ENCODE data around the gene DYNC1I1. TPM values are rescaled to one million over a fixed set of nuclear protein-coding genes. Genes with fewer than 3 reads are reported as not detected.

The DYNC1I1 gene
- total RNA-seq, 1 donor from 2014 or later = 38.8 TPM

DNA sequence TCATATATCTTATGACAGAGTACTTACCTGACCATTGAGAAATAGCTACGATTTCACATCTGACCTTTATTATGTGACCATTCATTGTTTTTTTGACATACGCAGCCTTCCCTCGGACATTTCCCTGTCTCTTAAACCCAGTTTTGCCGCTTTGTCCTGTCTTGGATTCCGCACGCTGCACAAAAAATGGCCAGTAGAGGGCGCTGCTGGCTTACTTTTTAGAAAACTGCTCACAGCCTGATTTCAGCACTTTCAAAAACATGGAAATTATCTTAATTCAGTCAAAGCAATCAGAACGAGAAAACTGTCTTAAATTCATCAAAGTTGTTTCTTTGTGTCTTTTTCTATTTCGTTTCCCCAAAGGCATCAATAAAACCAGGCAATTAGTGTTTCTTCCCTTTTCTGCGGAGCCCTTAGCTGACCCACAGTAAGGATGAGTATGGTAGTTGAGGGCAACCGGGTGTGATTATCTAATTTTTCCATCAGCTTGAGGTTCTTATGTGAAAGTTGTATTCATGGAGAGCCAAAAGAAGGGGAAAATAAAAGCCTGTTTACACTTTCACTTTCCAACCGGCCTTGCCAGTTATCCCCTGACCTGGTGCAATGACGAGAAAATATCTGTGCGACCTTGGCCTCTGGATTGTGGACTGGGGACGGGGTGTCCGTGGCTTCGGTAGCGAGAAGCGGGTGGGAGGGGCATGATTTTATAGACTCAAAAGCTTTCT is 144.4 kb downstream of the DYNC1I1 start:
- H3K27me3 ChIP-seq (ENCODE audit: low read depth) = no peaks in the 10 kb centered on the region
- TF ChIP-seq CTCF (IDR thresholded peaks at IDR 0.05; ENCODE audit: borderline replicate concordance) = peak; percentile 92
- H3K4me1 ChIP-seq = no peaks in the 10 kb centered on the region
- H3K27ac ChIP-seq (replicated peaks) = no peak overlapping the region
- H3K4me3 ChIP-seq = peak overlapping the region; percentile 9
- no peaks in the 10 kb centered on the region for H3K36me3 ChIP-seq
- H3K9me3 ChIP-seq (replicated peaks) = no peaks in the 10 kb centered on the region
- intact Hi-C loops (cut with micrococcal nuclease) = loop anchor here (10.0 kb wide), 2 partner anchors 1108 to 1148 kb away; partner anchors contain the start of gene DLX5
- DNase-seq = peak; percentile 79

DNA sequence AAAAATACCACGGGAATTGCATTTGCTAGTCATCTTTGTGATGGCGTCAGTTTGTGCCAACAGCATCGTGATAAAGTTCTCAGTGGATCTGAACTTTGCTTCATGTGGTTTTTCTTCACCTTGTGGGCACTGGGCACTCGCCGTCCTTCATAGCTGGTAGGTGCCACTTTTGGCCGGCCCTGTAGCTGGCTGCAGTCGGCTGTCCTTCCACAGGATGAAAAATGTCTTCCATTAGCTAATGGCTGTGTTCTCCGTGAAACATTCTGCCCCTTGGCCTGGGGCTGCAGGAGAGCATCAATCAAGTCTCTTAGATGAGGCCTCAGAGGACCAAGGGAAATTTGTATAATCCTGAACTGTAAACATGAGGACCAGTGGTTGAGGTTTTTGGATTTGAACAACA is 145.3 kb downstream of the DYNC1I1 start:
- DNase-seq = no peak
- H3K36me3 ChIP-seq = no peaks in the 10 kb centered on the region
- H3K27me3 ChIP-seq (ENCODE audit: low read depth) = no peaks in the 10 kb centered on the region
- H3K4me1 ChIP-seq = no peaks in the 10 kb centered on the region
- TF ChIP-seq CTCF (IDR thresholded peaks at IDR 0.05; ENCODE audit: borderline replicate concordance) = no peak
- no peak overlapping the region for H3K27ac ChIP-seq (replicated peaks)
- intact Hi-C loops (cut with micrococcal nuclease) = loop anchor here (10.0 kb wide), 2 partner anchors 1107 to 1147 kb away; partner anchors contain the start of gene DLX5
- H3K4me3 ChIP-seq = no peak overlapping the region
- no peaks in the 10 kb centered on the region for H3K9me3 ChIP-seq (replicated peaks)

GRCh38 chr7:95919556-95919955 is 147.2 kb downstream of the DYNC1I1 start:
- no peaks in the 10 kb centered on the region for H3K36me3 ChIP-seq
- no peak for DNase-seq
- no peaks in the 10 kb centered on the region for H3K27me3 ChIP-seq (ENCODE audit: low read depth)
- H3K4me1 ChIP-seq = no peaks in the 10 kb centered on the region
- no peaks in the 10 kb centered on the region for H3K9me3 ChIP-seq (replicated peaks)
- H3K4me3 ChIP-seq = no peak overlapping the region
- no peak overlapping the region for H3K27ac ChIP-seq (replicated peaks)
- no peak for TF ChIP-seq CTCF (IDR thresholded peaks at IDR 0.05; ENCODE audit: borderline replicate concordance)
- intact Hi-C loops (cut with micrococcal nuclease) = loop anchor here (10.0 kb wide), 2 partner anchors 1105 to 1145 kb away; partner anchors contain the start of gene DLX5

DNA sequence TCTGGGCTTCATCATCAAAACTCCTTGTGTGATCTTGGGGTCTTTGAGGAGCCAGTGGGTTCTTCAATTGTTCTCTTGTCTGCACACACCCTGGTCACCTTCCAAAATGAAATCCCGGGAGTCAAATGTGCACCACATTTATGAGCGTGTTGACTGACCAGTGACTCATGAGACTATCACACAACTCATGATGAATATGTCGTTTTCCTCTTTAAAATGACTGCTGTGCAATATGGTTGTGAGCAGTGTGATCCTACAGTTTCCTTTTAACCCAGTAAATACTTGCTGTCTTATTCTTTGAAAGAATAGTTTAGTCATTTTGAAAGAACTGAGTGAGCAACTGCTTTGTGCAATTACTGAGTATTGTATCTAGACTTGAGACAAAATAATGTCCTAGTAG is 149.2 kb downstream of the DYNC1I1 start:
- no peaks in the 10 kb centered on the region for H3K36me3 ChIP-seq
- H3K9me3 ChIP-seq (replicated peaks) = no peaks in the 10 kb centered on the region
- H3K4me1 ChIP-seq = no peaks in the 10 kb centered on the region
- H3K27me3 ChIP-seq (ENCODE audit: low read depth) = no peaks in the 10 kb centered on the region
- H3K27ac ChIP-seq (replicated peaks) = no peak overlapping the region
- no peak overlapping the region for H3K4me3 ChIP-seq
- no peak for DNase-seq
- intact Hi-C loops (cut with micrococcal nuclease) = no loop called here
- no peak for TF ChIP-seq CTCF (IDR thresholded peaks at IDR 0.05; ENCODE audit: borderline replicate concordance)

DNA sequence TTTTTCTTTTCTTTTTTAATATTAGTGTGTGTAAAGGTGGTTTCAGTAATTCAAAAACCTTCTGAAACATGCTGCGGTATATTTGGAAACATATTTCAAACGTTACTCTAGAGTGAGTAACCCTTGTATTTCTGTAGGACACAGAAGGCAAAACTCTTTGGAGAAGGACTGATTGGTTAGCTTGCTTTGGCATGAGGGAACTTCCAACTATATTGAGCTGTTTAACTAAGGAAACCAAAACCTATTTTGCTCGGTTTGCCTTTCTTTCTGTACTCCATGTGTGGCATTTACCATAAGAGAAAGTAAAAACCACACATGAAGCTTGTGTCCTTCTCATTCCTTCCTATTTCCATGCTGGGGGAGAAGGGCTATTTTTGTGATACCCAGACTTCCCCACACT is 149.8 kb downstream of the DYNC1I1 start:
- DNase-seq = no peak
- Histone ChIP-seq H3K27me3 (ENCODE audit: low read depth) (no peaks in the 10 kb centered on the region), H3K9me3 (replicated peaks) (no peaks in the 10 kb centered on the region), H3K4me1 (peaks cover 3% of the 10 kb centered on the region), H3K27ac (replicated peaks) (no peak overlapping the region), H3K4me3 (no peak overlapping the region), H3K36me3 (no peaks in the 10 kb centered on the region)
- no peak for TF ChIP-seq CTCF (IDR thresholded peaks at IDR 0.05; ENCODE audit: borderline replicate concordance)
- intact Hi-C loops (cut with micrococcal nuclease) = no loop called here

All from left ventricle myocardium inferior (tissue), 1 donor.